Right renal pelvis (tissue), 4 donors: ENCODE results near the gene SERPIND1. TPM values are rescaled to one million over a fixed set of nuclear protein-coding genes. Genes with fewer than 3 reads are reported as not detected.

Experiments
- DNase-seq, 4 donors: peaks; one replicate each; pipeline ENCODE4 v3.0.0-alpha.2; 2013; ENCODE audit warnings: low read depth in 4 of 4, low spot score in 3 of 4, missing footprints in 1 of 4
- polyA plus RNA-seq, 4 donors: library from polyadenylated mRNA; unstranded; fragments of 120-200 nt; gene quantifications; one replicate each; pipeline ENCODE4 v1.2.1, GENCODE V29; 2013; ENCODE audit not compliant: insufficient read length in 4 of 4

The SERPIND1 gene
- polyA plus RNA-seq, 4 donors: 2.5 to 3.8 (median 3.2) TPM

DNA sequence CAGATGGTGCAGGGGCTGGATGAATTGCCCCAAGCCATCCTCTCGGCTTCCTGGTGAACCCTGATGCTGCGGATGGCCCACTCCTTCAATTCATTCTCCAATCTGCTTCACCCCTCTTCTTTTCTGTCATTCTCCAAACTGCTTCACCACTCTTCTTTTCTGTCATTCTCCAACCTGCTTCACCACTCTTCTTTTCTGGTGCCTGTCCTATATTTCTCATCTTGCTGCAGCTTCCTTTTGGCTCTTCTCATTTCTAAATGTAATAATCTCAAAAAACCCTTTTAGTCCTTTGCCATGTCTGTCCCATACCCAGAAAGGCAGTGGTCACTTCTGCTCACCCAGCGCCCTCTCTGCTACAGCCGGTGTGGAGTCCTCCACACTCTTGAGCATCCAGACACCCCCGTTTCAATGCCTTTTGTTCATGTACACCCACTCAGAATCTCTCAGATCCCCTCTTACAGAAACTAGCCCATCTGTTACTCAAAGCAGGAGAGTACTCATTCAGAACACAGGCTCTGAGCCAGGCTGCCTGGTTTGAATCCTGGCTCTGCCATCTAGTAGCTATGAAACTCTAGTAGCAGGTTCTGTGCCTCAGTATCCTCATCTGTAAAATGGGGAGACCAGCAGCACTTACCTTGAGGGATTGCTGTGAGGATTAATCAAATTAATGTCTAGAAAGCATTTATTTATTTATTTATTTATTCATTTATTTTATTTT is 14.9 kb downstream of the SERPIND1 start:
- DNase-seq: no peak

- DNase-seq: no peak
Measured at GRCh38 chr22:20792221-20792965, 18.5 kb downstream of the SERPIND1 start.

- DNase-seq: no peak
Measured at GRCh38 chr22:20792966-20793728, 19.2 kb downstream of the SERPIND1 start.

DNA sequence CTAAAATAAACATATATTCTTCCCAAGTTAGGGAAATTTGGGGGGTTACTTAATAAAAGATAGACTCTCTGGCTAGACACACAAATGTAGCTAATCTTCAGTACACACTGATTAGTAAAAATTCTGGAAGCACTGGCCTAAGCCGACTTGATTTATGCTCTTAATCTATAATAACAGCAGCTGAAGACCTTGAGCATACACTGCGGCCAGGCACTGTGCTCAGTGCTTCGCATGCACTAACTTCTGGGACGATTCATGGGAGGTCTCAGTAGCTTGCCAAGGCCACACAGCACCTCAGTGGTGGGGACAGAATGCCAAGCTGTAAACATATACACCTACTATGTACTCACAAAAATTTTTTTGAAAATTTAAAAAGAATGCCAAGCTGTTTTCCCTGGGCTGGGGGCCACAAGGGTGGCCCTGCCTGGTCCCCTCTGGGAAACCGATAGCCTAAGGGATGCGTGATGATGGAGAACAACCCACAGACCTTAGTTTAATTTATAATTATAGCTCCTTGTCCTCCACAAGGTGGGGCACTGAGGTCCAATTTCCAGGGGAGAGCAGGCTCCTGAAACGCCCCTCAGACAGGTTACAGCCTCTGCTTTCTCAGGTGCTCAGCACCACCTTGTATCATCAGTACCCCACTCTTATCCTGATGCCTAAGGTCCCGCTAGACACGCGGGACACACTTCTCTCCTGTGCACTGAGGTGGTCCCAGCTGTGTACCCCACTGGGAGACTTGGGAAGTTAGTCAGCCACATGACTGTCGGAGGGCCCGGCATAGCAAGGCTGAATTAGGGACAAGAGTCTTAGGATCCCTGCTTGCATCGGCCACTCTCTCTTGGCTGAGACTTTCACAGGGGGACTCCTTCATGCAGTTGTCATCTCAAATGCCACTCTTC is 20.1 kb downstream of the SERPIND1 start:
- DNase-seq: no peak

DNA sequence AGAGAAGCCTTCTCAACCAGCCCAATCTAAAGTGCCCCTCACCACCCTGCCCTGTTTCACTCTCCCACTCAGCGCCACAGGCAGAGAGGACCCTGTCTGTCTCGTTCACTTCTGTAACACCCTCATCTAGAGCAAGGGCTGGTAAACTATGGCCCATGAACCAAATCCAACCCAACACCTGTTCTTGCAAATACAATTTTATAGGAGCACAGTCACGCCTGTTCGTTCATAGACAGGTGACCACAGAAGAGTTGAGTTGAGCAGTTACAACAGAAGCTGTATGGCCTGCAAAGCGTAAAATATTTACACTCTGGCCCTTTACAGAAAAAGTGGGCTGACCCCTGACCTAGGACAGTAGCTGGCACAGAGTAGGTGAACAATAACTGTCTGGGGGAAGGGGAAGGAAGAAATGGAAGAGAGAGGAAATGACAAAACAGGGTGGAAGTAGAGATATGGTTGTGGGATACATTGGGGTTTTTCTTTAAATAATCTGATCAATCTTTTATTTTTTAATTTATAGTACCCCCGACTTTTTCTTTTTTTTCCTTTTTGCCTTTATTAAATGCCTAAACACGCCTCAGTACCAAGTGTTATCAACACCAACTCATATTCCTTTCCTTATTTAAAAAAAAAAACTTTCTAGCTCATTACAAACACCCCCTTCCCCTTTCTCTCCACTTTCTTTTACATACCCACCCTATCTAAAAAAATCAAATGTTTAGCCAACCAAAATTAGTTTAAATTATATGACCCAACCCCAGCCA is 20.9 kb downstream of the SERPIND1 start:
- DNase-seq: no peak

DNA sequence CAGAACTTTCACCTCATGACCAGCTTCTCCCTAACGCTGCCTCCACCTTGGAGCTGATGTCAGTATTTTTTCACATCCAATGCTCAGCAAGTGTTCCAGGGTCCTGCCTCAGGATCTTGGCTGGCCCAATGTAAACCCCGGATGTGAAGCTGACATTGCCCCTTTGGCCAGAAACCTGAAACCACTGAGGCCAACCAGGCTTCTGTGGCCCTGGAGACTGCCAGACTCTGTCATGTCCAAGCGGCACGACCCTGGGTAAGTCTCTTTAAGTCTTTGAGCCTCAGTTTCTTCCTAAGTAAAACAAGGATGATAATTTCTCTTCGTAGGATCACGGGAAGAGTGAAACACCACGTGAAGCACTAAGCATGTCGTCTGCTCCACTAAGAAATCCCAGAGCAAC is 22.8 kb downstream of the SERPIND1 start:
- no peak for DNase-seq

DNA sequence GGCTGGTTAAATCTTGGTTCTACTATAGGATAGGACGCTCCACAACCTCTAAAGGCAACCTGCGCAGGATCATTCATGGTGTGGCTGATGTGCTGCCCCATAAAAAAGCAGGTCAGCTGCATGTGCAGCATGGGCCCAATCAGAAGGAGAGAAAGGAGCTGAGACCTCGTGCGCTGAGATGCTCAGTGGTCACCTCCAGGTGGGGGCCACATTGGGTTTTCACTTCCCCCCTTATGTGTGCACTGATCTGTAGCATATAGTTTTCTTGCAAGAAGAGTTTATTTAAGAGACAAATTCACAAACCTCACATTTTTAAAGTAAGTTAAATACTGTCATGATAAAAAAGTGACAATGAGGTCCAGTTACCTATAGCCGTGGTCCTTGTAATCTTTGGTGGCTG is 24.3 kb downstream of the SERPIND1 start:
- no peak for DNase-seq

DNA sequence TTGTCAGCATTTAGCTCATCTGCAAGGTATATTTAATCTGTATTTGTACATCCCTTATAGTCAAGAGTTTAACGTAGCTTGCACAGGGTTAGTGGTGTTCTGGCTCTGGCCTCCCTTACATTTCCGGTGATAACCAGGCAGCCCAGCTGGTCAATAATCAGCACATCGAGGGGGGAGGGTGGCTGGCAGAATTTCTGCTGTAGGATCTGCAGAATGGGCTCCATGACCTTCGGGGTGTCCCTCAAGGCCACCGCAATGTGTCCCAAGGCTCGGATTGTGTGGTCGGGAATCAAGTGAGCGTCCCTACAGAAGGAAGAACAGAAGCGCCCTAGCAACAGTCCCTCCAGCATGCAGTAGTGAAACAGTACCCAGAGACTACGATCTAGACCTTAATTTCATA is 25.1 kb downstream of the SERPIND1 start:
- DNase-seq: no peak

GRCh38 chr22:20799449-20799848 is 25.5 kb downstream of the SERPIND1 start:
- DNase-seq: no peak

DNA sequence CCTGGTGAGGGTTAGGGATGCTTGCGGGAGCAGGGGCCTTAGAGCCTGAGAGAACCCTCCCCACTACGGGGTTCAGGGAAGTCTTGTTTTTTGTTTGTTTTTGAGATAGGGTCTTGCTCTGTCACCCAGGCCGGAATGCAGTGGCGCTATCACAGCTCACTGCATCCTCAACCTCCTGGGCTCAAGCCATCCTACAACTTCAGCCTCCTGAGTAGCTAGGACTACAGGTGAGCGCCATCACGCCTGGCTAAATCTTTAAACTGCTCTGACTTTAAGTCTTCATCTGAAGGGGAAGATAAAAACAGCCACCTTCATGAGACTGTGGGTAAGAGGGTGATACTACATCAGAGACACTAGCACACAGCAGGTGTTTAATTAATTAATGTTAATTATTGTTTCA is 28.5 kb downstream of the SERPIND1 start:
- DNase-seq: no peak

- no peak for DNase-seq
Measured at GRCh38 chr22:20802922-20803553, 29.1 kb downstream of the SERPIND1 start.

DNA sequence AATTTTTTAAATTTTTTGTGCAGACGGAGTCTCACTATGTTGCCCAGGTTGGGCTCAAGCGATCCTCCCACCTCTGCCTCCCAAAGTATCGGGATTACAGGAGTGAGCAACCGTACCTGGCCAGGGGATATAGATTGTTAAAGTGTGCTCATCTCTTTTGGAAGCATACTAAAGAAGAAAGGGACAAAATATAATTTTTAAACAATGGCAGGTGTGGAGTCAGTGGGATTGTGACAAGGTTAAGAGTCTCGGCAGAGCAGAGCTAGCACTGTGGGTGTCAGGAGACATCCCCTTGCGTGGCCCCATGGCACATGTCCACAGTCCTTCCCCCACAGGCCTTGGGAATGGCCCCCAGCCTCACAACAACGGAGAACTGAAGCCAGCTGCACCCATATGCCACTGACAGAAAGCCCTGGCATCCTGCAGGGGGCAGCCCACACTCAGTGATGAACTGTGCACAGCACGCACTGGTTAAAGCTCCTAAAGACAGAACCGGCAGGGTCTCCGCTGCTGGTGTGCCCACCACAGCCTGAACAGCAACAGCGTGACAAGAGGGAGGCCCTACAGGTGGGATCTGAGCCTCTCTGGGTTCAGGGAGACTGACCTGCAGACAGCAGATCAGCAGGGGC is 29.9 kb downstream of the SERPIND1 start:
- DNase-seq: peak in 3 of 4 donors; percentile 16 to 25 (median 23)

DNA sequence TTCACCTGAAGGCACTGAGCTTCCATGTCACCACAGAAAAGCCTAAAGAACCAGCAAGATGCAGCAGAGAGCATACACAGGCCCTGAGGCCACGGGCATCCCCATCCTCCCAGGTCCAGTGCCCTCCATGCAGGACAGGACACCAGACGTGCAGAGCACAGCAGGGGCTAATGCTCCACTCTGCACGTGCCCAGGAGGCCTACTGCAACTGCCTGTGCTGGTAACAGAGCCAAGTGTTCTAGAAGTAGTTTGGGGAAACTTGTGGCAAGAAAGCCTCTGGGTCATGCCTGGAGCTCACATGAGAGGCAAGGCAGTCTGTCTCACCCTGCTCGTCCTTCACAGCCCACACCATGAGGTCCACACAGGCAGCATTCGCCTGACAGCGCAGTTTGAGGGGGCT is 30.7 kb downstream of the SERPIND1 start:
- DNase-seq: no peak

DNA sequence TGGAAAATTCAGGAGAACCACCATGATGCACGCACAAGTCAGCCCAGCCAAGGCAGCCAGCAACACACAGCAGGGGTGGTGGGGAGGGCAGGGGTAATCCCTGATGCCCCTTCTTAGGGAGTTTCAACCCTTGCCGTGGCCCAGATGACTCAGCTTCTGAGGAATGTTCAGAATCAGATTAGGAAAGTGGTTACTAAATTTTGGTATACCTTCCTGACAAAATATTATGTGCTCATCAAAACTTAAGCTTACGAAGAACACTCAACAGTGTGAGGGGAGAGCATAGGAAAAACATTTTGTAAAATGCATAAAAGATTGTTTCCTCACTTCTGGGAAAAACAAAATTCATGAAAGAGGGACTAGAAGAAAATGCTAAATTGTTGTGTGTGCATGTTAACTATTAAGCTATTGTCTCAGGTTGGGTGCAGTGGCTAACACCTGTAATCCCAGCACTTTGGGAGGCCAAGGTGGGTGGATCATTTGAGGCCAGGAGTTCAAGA is 32.1 kb downstream of the SERPIND1 start:
- DNase-seq: no peak

GRCh38 chr22:20807315-20807752 is 33.4 kb downstream of the SERPIND1 start:
- no peak for DNase-seq

- DNase-seq: no peak
Measured at GRCh38 chr22:20808844-20809243, 34.9 kb downstream of the SERPIND1 start.

- no peak for DNase-seq
Measured at GRCh38 chr22:20809538-20810185, 35.7 kb downstream of the SERPIND1 start.

GRCh38 chr22:20810645-20811044 is 36.7 kb downstream of the SERPIND1 start:
- no peak for DNase-seq
